B cell (primary cell): ENCODE data around the gene SYT17. TPM values are rescaled to one million over a fixed set of nuclear protein-coding genes. Genes with fewer than 3 reads are reported as not detected.

Experiments
- ATAC-seq: fragments of 200-7000 bp; cut with Tn5 transposase; one replicate; pipeline ENCODE4 v1.10.0; 2021; ENCODE audit warnings: low read depth, mild to moderate bottlenecking, moderate number of reproducible peaks, moderate library complexity
- CTCF ChIA-PET: fragments of 350-600 bp; sonication (Branson Sonifier 250); formaldehyde crosslinking; loops from one replicate; lab custom pipeline; 2021; ENCODE audit warnings: antibody characterized with exemption, inconsistent platforms; lab: Charles Lee
- POLR2A ChIA-PET: fragments of 350-600 bp; sonication (Branson Sonifier 250); formaldehyde crosslinking; loops from one replicate; lab custom pipeline; 2021; ENCODE audit warnings: antibody characterized with exemption; lab: Charles Lee
- DNase-seq: peaks from one replicate; pipeline ENCODE4 v3.0.0; 2013
- H2AFZ ChIP-seq: 2 replicates; pipeline ENCODE4 v1.6.1; 2012; ENCODE audit warnings: mild to moderate bottlenecking, low read depth, low read length; ENCODE audit not compliant: insufficient read depth, poor library complexity, severe bottlenecking
- H3K27ac ChIP-seq, 2 donors: 1 replicate in 1 of 2; 2 replicates in 1 of 2; pipeline ENCODE4 v1.5.1; 2012 to 2013; ENCODE audit warnings: low read length in 2 of 2, mild to moderate bottlenecking in 2 of 2, moderate library complexity in 1 of 2
- H3K27me3 ChIP-seq, 4 experiments: fragments of 200-600 bp in 1 of 4; sonication (generic) in 1 of 4; replicated peaks in 1 of 4; 1 replicate in 2 of 4; 2 replicates in 2 of 4; pipeline versions ENCODE4 v1.6.1 to v1.7.0; 2013 to 2016; ENCODE audit warnings: low read length in 3 of 4, mild to moderate bottlenecking in 2 of 4, mixed read lengths in 1 of 4, moderate library complexity in 1 of 4; ENCODE audit not compliant: insufficient read depth in 4 of 4, control insufficient read depth in 3 of 4; ENCODE audit errors: control extremely low read depth in 1 of 4
- H3K36me3 ChIP-seq, 2 experiments: replicated peaks in 1 of 2; 1 replicate in 1 of 2; 2 replicates in 1 of 2; pipeline versions ENCODE4 v1.6.1 to v1.7.1; 2013; ENCODE audit warnings: low read length in 1 of 2; ENCODE audit not compliant: insufficient read depth in 2 of 2, control insufficient read depth in 1 of 2; ENCODE audit errors: control extremely low read depth in 1 of 2, extremely low read depth in 1 of 2
- H3K4me1 ChIP-seq, 2 donors: fragments of 200-600 bp in 1 of 2; sonication (generic) in 1 of 2; 1 replicate in 1 of 2; 2 replicates in 1 of 2; pipeline versions ENCODE4 v1.5.1 to v1.6.1; 2013 to 2017; ENCODE audit warnings: low read length in 2 of 2; ENCODE audit not compliant: control insufficient read depth in 2 of 2, insufficient read depth in 2 of 2
- H3K4me2 ChIP-seq: replicated peaks from 2 replicates; pipeline ENCODE3; 2012; ENCODE audit warnings: mild to moderate bottlenecking, low read depth, low read length; ENCODE audit not compliant: poor library complexity, severe bottlenecking
- H3K4me3 ChIP-seq, 5 experiments: fragments of 200-600 bp in 1 of 5; sonication (generic) in 1 of 5; 1 replicate in 3 of 5; 2 replicates in 2 of 5; pipeline versions ENCODE4 v1.5.1 to v1.7.0; 2011 to 2016; ENCODE audit warnings: low read length in 4 of 5, mild to moderate bottlenecking in 4 of 5, low read depth in 2 of 5, control low read depth in 1 of 5, moderate library complexity in 1 of 5; ENCODE audit not compliant: insufficient read depth in 1 of 5; ENCODE audit errors: control extremely low read depth in 1 of 5, extremely low read depth in 1 of 5
- H3K79me2 ChIP-seq: fragments of 200-600 bp; sonication (generic); one replicate; pipeline ENCODE4 v1.6.0; 2016; ENCODE audit warnings: low read length; ENCODE audit not compliant: control insufficient read depth, insufficient read depth
- H3K9ac ChIP-seq: fragments of 200-600 bp; sonication (generic); 2 replicates; pipeline ENCODE4 v1.6.1; 2017; ENCODE audit warnings: mild to moderate bottlenecking, low read length, moderate library complexity
- H3K9me3 ChIP-seq, 3 donors: one replicate each; pipeline versions ENCODE4 v1.6.1 to v1.7.1; 2013; ENCODE audit warnings: low read length in 2 of 3; ENCODE audit not compliant: control insufficient read depth in 2 of 3, insufficient read depth in 1 of 3; ENCODE audit errors: control extremely low read depth in 1 of 3
- H4K20me1 ChIP-seq: 2 replicates; pipeline ENCODE4 v1.6.0; 2012; ENCODE audit warnings: mild to moderate bottlenecking, low read length; ENCODE audit not compliant: insufficient read depth, control insufficient read depth, poor library complexity, severe bottlenecking
- H3K27ac Mint-ChIP-seq: one replicate; pipeline ENCODE4 v1.8.0; 2021; ENCODE audit warnings: mixed read lengths
- H3K27me3 Mint-ChIP-seq: one replicate; pipeline ENCODE4 v1.8.0; 2021; ENCODE audit warnings: mixed read lengths
- H3K4me1 Mint-ChIP-seq: one replicate; pipeline ENCODE4 v1.8.0; 2021; ENCODE audit warnings: mixed read lengths
- H3K4me3 Mint-ChIP-seq: one replicate; pipeline ENCODE4 v1.8.0; 2021; ENCODE audit warnings: mixed read lengths
- H3K9me3 Mint-ChIP-seq: one replicate; pipeline ENCODE4 v1.8.0; 2022; ENCODE audit warnings: mixed read lengths; ENCODE audit not compliant: insufficient read depth
- CTCF ChIP-seq: fragments of 200-600 bp; IDR thresholded peaks from one replicate; pipeline ENCODE4 v1.8.0; 2022; ENCODE audit warnings: antibody characterized with exemption, mild to moderate bottlenecking
- EZH2 ChIP-seq: IDR thresholded peaks from 2 replicates; pipeline ENCODE4 v1.6.1; 2012; ENCODE audit warnings: borderline replicate concordance, low read depth, mild to moderate bottlenecking, moderate library complexity, low read length; ENCODE audit not compliant: insufficient read depth, poor library complexity, severe bottlenecking
- WGBS: methylation state at CpG from one replicate; pipeline ENCODE4 v1.1.5; 2013; ENCODE audit warnings: missing lambda C conversion rate; ENCODE audit not compliant: insufficient coverage; 5-methylcytosine and 5-hydroxymethylcytosine counted together
- intact Hi-C: fragments of 100-400 bp; cut with micrococcal nuclease; formaldehyde crosslinking; loops from one replicate; pipeline ENCODE4 v1.10.0; 2022
- polyA plus RNA-seq: library from polyadenylated mRNA; depleted of rRNA; stranded (reverse); fragments of >200 nt; gene quantifications from 2 replicates; pipeline ENCODE4 v1.2.3, GENCODE V29; 2012
- total RNA-seq, 2 donors: library from RNA; stranded (reverse); fragments of 120-200 nt in 1 of 2; gene quantifications; 1 replicate in 1 of 2; 2 replicates in 1 of 2; pipeline versions ENCODE4 v1.2.3 to v1.2.4, GENCODE V29; 2013 to 2022

The SYT17 gene
- total and polyA plus RNA-seq, 2 donors (not counting 1 experiment from before 2014, with no cell fraction given) = 24.9 to 27.7 TPM

DNA sequence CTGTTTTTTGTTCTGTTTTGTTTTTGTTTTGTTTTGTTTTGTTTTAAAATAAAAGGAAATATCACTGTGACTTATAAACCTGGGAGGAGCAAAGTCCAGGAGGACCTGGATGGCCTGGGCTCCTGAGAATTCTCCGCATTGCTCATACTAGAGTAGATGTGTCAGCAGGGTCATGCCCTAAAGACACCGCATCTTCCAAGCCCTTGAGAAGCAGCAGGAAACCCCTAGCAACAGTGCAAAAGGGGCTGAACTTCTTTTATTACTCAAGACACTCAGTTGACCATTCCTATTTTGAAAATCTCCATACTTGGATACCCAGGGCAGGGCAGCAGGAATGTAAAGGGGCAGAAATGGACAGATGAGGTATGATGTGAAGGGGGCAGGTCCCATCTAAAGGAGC, 51.8 kb downstream of the SYT17 start:
- Histone ChIP-seq H3K9me3 (peaks cover 0 to 6% (median 2%) of the 10 kb centered on the region in 3 donors), H3K4me3 (no peak overlapping the region), H3K27me3 (no peaks in the 10 kb centered on the region), H3K27ac (no peak overlapping the region), H3K79me2 (peaks cover 9% of the 10 kb centered on the region), H3K4me1 (peaks cover 0 to 4% of the 10 kb centered on the region in 2 donors), H4K20me1 (no peaks in the 10 kb centered on the region), H2AFZ (no peak overlapping the region), H3K36me3 (peaks cover 0 to 9% of the 10 kb centered on the region in 2 experiments), H3K4me2 (no peak overlapping the region), H3K9ac (no peak overlapping the region)
- DNase-seq = no peak
- peaks cover 14% of the 10 kb centered on the region for H3K4me1 Mint-ChIP-seq
- no peaks in the 10 kb centered on the region for H3K27me3 Mint-ChIP-seq
- peaks cover 4% of the 10 kb centered on the region for H3K9me3 Mint-ChIP-seq
- no peak for ATAC-seq
- intact Hi-C loops = no loop called here
- no peak overlapping the region for H3K27ac Mint-ChIP-seq
- H3K4me3 Mint-ChIP-seq = no peak overlapping the region
- TF ChIP-seq EZH2 = no peak
- TF ChIP-seq CTCF = no peak
- WGBS = 75% methylated on average over 2 of the region's 2 CpGs
- ChIA-PET CTCF (no interaction called here), POLR2A (no interaction called here)

- no peak overlapping the region for H3K4me2 ChIP-seq
- H3K4me1 ChIP-seq = no peaks in the 10 kb centered on the region
- Mint-ChIP-seq H3K27me3 (no peaks in the 10 kb centered on the region), H3K27ac (no peak overlapping the region), H3K4me1 (peaks cover 2% of the 10 kb centered on the region), H3K9me3 (peaks cover 10% of the 10 kb centered on the region), H3K4me3 (no peak overlapping the region)
- no peak overlapping the region for H2AFZ ChIP-seq
- DNase-seq (no peak), ATAC-seq (no peak)
- H4K20me1 ChIP-seq = no peaks in the 10 kb centered on the region
- H3K36me3 ChIP-seq = peaks cover 0 to 39% of the 10 kb centered on the region in 2 experiments
- H3K9ac ChIP-seq = no peak overlapping the region
- no peaks in the 10 kb centered on the region for H3K79me2 ChIP-seq
- POLR2A ChIA-PET = interaction anchor here (0.6 kb wide), 1 partner anchor 147 kb away, joined by 4 read pairs; no protein-coding TSS in a partner anchor
- H3K4me3 ChIP-seq = no peak overlapping the region
- peaks cover 2 to 6% (median 4%) of the 10 kb centered on the region in 3 donors for H3K9me3 ChIP-seq
- intact Hi-C loops = no loop called here
- TF ChIP-seq EZH2 (no peak), CTCF (peak; percentile 46)
- H3K27me3 ChIP-seq = no peaks in the 10 kb centered on the region
- 28% methylated on average over 2 of the region's 8 CpGs for WGBS
- H3K27ac ChIP-seq = no peak overlapping the region
- CTCF ChIA-PET = interaction anchor here (0.7 to 2.0 kb wide), 5 partner anchors 9 to 152 kb away, joined by 3 to 7 read pairs (median 5); no protein-coding TSS in a partner anchor
Measured at GRCh38 chr16:19223235-19224170, 55.5 kb downstream of the SYT17 start.
